Measurements from ENCODE around the gene RHOB.

DNA sequence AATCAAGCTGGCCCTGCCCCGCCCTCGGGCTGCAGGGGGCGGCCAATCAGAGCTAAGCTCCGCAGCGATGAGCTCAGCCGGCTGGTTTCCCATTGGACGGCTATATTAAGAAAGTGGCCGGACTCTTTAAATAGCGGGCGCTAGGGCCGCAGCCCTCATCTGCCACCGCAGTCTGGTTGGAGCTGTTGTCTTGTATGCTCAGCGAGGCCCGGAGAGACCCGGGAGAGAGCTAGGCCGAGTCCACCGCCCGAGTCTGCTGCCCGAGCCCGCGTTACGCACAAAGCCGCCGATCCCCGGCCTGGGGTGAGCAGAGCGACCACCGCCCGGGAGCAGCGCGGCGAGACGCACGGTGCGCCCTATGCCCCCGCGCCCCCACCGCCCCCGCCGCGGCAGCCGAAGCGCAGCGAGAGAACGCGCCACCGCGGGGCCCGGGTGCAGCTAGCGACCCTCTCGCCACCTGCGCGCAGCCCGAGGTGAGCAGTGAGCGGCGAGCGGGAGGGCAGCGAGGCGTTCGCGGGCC is at the start of gene RHOB:
- TF ChIP-seq, protein P1, sequence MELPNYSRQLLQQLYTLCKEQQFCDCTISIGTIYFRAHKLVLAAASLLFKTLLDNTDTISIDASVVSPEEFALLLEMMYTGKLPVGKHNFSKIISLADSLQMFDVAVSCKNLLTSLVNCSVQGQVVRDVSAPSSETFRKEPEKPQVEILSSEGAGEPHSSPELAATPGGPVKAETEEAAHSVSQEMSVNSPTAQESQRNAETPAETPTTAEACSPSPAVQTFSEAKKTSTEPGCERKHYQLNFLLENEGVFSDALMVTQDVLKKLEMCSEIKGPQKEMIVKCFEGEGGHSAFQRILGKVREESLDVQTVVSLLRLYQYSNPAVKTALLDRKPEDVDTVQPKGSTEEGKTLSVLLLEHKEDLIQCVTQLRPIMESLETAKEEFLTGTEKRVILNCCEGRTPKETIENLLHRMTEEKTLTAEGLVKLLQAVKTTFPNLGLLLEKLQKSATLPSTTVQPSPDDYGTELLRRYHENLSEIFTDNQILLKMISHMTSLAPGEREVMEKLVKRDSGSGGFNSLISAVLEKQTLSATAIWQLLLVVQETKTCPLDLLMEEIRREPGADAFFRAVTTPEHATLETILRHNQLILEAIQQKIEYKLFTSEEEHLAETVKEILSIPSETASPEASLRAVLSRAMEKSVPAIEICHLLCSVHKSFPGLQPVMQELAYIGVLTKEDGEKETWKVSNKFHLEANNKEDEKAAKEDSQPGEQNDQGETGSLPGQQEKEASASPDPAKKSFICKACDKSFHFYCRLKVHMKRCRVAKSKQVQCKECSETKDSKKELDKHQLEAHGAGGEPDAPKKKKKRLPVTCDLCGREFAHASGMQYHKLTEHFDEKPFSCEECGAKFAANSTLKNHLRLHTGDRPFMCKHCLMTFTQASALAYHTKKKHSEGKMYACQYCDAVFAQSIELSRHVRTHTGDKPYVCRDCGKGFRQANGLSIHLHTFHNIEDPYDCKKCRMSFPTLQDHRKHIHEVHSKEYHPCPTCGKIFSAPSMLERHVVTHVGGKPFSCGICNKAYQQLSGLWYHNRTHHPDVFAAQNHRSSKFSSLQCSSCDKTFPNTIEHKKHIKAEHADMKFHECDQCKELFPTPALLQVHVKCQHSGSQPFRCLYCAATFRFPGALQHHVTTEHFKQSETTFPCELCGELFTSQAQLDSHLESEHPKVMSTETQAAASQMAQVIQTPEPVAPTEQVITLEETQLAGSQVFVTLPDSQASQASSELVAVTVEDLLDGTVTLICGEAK (IDR thresholded peaks at IDR 0.05): no peak
- TF ChIP-seq, protein P1 (CRISPR knock-in tag; IDR thresholded peaks at IDR 0.05): no peak; the same call in none of the 2 replicates
- TF ChIP-seq NFIC (IDR thresholded peaks at IDR 0.05; ENCODE audit: low read length) (peak; percentile 53; the same call in 1 of the 2 replicates), ZNF24 (IDR thresholded peaks at IDR 0.05) (peak; percentile 70; the same call in 1 of the 2 replicates), TARDBP (CRISPR knock-in tag; IDR thresholded peaks at IDR 0.05) (peak; percentile 12; the same call in 1 of the 2 replicates), ZSCAN30 (CRISPR knock-in tag; IDR thresholded peaks at IDR 0.05) (no peak)
- TF ChIP-seq, protein P2, sequence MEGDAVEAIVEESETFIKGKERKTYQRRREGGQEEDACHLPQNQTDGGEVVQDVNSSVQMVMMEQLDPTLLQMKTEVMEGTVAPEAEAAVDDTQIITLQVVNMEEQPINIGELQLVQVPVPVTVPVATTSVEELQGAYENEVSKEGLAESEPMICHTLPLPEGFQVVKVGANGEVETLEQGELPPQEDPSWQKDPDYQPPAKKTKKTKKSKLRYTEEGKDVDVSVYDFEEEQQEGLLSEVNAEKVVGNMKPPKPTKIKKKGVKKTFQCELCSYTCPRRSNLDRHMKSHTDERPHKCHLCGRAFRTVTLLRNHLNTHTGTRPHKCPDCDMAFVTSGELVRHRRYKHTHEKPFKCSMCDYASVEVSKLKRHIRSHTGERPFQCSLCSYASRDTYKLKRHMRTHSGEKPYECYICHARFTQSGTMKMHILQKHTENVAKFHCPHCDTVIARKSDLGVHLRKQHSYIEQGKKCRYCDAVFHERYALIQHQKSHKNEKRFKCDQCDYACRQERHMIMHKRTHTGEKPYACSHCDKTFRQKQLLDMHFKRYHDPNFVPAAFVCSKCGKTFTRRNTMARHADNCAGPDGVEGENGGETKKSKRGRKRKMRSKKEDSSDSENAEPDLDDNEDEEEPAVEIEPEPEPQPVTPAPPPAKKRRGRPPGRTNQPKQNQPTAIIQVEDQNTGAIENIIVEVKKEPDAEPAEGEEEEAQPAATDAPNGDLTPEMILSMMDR (CRISPR knock-in tag; IDR thresholded peaks at IDR 0.05): no peak
